Tibial artery (tissue), 4 donors: Measurements from ENCODE around the gene MEIS1.

ENCODE experiments used
- DNase-seq, 2 donors: peaks; one replicate each; pipeline ENCODE4 v3.0.0-alpha.2; 2019
- H3K27ac ChIP-seq, 2 donors: fragments of 200-600 bp; sonication (generic) in 1 of 2; 1 replicate in 1 of 2; 2 replicates in 1 of 2; pipeline ENCODE4 v1.5.1; 2018 to 2019; ENCODE audit warnings: mild to moderate bottlenecking in 1 of 2
- H3K27me3 ChIP-seq, 2 donors: fragments of 200-600 bp; sonication (generic) in 1 of 2; one replicate each; pipeline versions ENCODE4 v1.5.1 to v1.6.0; 2016 to 2019
- H3K36me3 ChIP-seq, 3 donors: fragments of 200-600 bp; sonication (generic) in 2 of 3; one replicate each; pipeline ENCODE4 v1.5.1; 2016 to 2019; ENCODE audit warnings: mild to moderate bottlenecking in 2 of 3
- H3K4me1 ChIP-seq, 4 donors: fragments of 200-600 bp; sonication (generic) in 2 of 4; 1 replicate in 3 of 4; 2 replicates in 1 of 4; pipeline ENCODE4 v1.5.1; 2016 to 2019
- H3K4me3 ChIP-seq, 2 donors: fragments of 200-600 bp; sonication (generic) in 1 of 2; 1 replicate in 1 of 2; 2 replicates in 1 of 2; pipeline ENCODE4 v1.5.1; 2018 to 2019; ENCODE audit warnings: mild to moderate bottlenecking in 2 of 2
- H3K9me3 ChIP-seq, 3 donors: fragments of 200-600 bp; sonication (generic) in 1 of 3; one replicate each; pipeline ENCODE4 v1.5.1; 2016 to 2019
- intact Hi-C: fragments of 100-400 bp; cut with DNase I; formaldehyde crosslinking; loops from one replicate; pipeline ENCODE4 v1.15.0; 2023; ENCODE audit warnings: low total_unique reads
- TF ChIP-seq, protein P1 (sequence below), 2 experiments: fragments of 200-600 bp in 1 of 2; fragments of 450-650 bp in 1 of 2; IDR thresholded peaks; one replicate each; pipeline ENCODE4 v1.5.1; 2017 to 2019; ENCODE audit warnings: antibody characterized with exemption in 2 of 2, mild to moderate bottlenecking in 1 of 2, moderate library complexity in 1 of 2

MEIS1 gene

DNA sequence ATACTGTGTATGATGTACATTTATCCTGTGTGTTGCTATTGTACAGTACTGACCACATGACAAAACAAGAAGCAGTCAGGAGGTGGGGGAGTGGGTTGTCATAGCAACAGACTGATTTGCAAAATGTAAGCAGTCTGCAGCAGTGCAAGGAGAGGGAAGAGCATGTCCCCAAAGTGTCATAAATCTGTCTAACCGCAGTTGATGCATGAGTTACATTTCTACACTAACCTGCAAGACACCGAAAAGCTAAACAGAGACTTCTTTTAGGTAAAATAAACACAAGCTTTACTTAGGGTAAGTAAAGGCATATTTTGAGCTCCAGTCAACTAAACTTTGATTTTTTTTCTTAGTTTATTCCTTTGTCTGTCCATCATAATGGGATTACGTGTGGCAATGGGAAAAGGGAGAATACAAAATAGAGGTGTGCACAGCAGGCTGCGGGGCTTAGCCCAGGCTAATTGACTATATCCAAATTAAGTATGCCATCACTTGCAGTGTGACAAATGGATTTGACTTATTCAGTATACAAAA is 134.5 kb downstream of the MEIS1 start:
- TF ChIP-seq, protein P1, sequence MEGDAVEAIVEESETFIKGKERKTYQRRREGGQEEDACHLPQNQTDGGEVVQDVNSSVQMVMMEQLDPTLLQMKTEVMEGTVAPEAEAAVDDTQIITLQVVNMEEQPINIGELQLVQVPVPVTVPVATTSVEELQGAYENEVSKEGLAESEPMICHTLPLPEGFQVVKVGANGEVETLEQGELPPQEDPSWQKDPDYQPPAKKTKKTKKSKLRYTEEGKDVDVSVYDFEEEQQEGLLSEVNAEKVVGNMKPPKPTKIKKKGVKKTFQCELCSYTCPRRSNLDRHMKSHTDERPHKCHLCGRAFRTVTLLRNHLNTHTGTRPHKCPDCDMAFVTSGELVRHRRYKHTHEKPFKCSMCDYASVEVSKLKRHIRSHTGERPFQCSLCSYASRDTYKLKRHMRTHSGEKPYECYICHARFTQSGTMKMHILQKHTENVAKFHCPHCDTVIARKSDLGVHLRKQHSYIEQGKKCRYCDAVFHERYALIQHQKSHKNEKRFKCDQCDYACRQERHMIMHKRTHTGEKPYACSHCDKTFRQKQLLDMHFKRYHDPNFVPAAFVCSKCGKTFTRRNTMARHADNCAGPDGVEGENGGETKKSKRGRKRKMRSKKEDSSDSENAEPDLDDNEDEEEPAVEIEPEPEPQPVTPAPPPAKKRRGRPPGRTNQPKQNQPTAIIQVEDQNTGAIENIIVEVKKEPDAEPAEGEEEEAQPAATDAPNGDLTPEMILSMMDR (IDR thresholded peaks at IDR 0.05): no peak
- peaks cover 4 to 25% (median 7%) of the 10 kb centered on the region in 3 donors for H3K36me3 ChIP-seq
- DNase-seq: no peak
- H3K4me1 ChIP-seq: peaks cover 0 to 13% (median 1%) of the 10 kb centered on the region in 4 donors
- intact Hi-C loops: no loop called here
- no peak overlapping the region for H3K4me3 ChIP-seq
- H3K9me3 ChIP-seq: no peaks in the 10 kb centered on the region
- no peaks in the 10 kb centered on the region for H3K27me3 ChIP-seq
- H3K27ac ChIP-seq: no peak overlapping the region

DNA sequence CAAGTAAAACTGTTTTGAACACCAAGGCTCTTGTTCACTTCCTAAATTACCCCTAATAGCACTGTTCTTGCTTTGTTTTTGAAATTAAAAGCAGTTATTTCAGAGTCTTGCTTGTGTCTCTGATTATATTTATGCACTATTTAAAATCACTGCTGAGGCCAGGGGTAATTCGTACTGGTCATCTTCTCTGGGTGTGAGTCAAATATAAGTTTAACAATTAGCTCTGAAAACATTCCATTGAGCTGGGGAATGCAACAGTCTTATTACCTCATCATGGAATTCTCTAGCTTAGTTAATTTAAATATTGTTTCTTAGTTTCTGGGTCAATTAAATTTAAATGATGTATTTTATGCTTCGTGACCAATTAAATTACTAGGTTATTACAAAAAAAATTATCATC is 135.0 kb downstream of the MEIS1 start:
- intact Hi-C loops: loop anchor here (10.0 kb wide), 1 partner anchor 1275 kb away; no protein-coding TSS in a partner anchor
- H3K4me1 ChIP-seq: peaks cover 0 to 14% (median 1%) of the 10 kb centered on the region in 4 donors
- H3K9me3 ChIP-seq: no peaks in the 10 kb centered on the region
- no peak overlapping the region for H3K4me3 ChIP-seq
- H3K36me3 ChIP-seq: peaks cover 4 to 25% (median 7%) of the 10 kb centered on the region in 3 donors
- no peak overlapping the region for H3K27ac ChIP-seq
- no peaks in the 10 kb centered on the region for H3K27me3 ChIP-seq
- no peak for DNase-seq
- TF ChIP-seq, protein P1 (IDR thresholded peaks at IDR 0.05): no peak

DNA sequence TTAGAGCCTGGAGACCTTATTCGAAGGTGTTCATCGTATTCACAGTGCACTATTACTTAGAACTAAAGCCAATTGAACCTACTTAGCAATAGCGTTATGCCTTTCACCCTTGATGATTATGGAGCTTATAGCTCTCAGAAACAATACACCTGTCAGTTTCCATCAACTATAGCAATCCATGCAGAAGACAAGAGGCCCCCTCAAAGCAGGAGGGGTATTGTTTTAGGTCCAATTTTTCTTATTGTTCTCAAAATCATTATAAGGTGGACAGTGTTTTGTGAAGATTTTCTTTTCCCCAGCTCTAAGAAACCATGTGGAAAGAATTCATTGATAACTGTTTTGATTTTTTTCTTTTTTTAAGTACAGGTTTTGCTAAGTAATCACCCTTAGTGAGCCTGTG is 135.5 kb downstream of the MEIS1 start:
- H3K9me3 ChIP-seq: no peaks in the 10 kb centered on the region
- no peak overlapping the region for H3K27ac ChIP-seq
- TF ChIP-seq, protein P1 (IDR thresholded peaks at IDR 0.05): no peak
- intact Hi-C loops: loop anchor here (10.0 kb wide), 1 partner anchor 1274 kb away; no protein-coding TSS in a partner anchor
- H3K4me3 ChIP-seq: no peak overlapping the region
- DNase-seq: no peak
- peaks cover 0 to 10% (median 1%) of the 10 kb centered on the region in 4 donors for H3K4me1 ChIP-seq
- peaks cover 4 to 25% (median 7%) of the 10 kb centered on the region in 3 donors for H3K36me3 ChIP-seq
- H3K27me3 ChIP-seq: no peaks in the 10 kb centered on the region

DNA sequence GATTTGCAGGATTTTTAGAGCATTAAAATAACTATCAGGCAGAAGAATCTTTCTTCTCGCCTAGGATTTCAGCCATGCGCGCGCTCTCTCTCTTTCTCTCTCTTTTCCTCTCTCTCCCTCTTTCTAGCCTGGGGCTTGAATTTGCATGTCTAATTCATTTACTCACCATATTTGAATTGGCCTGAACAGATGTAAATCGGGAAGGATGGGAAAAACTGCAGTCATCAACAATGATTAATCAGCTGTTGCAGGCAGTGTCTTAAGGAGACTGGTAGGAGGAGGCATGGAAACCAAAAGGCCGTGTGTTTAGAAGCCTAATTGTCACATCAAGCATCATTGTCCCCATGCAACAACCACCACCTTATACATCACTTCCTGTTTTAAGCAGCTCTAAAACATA is 137.0 kb downstream of the MEIS1 start:
- H3K36me3 ChIP-seq: peaks cover 4 to 25% (median 7%) of the 10 kb centered on the region in 3 donors
- TF ChIP-seq, protein P1 (IDR thresholded peaks at IDR 0.05): no peak
- DNase-seq: no peak
- H3K27me3 ChIP-seq: peaks cover 0 to 14% of the 10 kb centered on the region in 2 donors
- no peak overlapping the region for H3K27ac ChIP-seq
- H3K4me3 ChIP-seq: no peak overlapping the region
- intact Hi-C loops: loop anchor here (10.0 kb wide), 1 partner anchor 1273 kb away; no protein-coding TSS in a partner anchor
- peaks cover 0 to 21% (median 15%) of the 10 kb centered on the region in 4 donors for H3K4me1 ChIP-seq
- no peaks in the 10 kb centered on the region for H3K9me3 ChIP-seq

DNA sequence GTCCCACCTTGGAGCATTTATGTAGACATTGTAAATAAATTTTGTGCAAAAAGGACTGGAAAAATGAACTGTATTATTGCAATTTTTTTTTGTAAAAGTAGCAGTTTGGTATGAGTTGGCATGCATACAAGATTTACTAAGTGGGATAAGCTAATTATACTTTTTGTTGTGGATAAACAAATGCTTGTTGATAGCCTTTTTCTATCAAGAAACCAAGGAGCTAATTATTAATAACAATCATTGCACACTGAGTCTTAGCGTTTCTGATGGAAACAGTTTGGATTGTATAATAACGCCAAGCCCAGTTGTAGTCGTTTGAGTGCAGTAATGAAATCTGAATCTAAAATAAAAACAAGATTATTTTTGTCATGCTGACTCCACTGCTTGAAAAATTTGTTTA is 137.5 kb downstream of the MEIS1 start:
- Histone ChIP-seq H3K27ac (no peak overlapping the region), H3K4me3 (no peak overlapping the region), H3K36me3 (peaks cover 4 to 25% (median 7%) of the 10 kb centered on the region in 3 donors), H3K9me3 (no peaks in the 10 kb centered on the region), H3K27me3 (peaks cover 0 to 19% of the 10 kb centered on the region in 2 donors), H3K4me1 (peaks cover 0 to 26% (median 20%) of the 10 kb centered on the region in 4 donors)
- intact Hi-C loops: loop anchor here (10.0 kb wide), 1 partner anchor 1272 kb away; no protein-coding TSS in a partner anchor
- TF ChIP-seq, protein P1 (IDR thresholded peaks at IDR 0.05): no peak
- no peak for DNase-seq
